PC-9 (cell line): ENCODE data around the gene RUNDC3A.

Source experiments
- CTCF ChIP-seq: fragments of 200-600 bp; sonication (generic); conservative IDR thresholded peaks from 2 replicates; pipeline ENCODE4 v1.6.1; 2017; ENCODE audit warnings: mixed run types, antibody characterized with exemption, mild to moderate bottlenecking, moderate library complexity
- EZH2 ChIP-seq: fragments of 200-600 bp; sonication (generic); IDR thresholded peaks from 2 replicates; pipeline ENCODE4 v1.8.0; 2017; ENCODE audit warnings: antibody characterized with exemption, low read depth

GRCh38 chr17:44353672-44354331 lies 45.4 kb downstream of the RUNDC3A start:
- no peak for TF ChIP-seq CTCF
- no peak for TF ChIP-seq EZH2
